D341Med (cell line): ENCODE measurements around the gene C11orf16.
A peak's percentile ranks its signal among the peaks of the same experiment; 100 is the strongest.
"Not testable (repeated sequence)": the region's sequence is repeated elsewhere in the genome, so short reads cannot be mapped to it uniquely, and the experiment has no call there.

ENCODE experiments used
- DNase-seq: peaks from one replicate; pipeline ENCODE4 v3.0.0; 2012; ENCODE audit warnings: low spot score

The C11orf16 gene

GRCh38 chr11:8891185-8891584 is 41.6 kb downstream of the C11orf16 start:
- DNase-seq, result not testable (repeated sequence)

- no peak for DNase-seq
Measured at GRCh38 chr11:8886322-8886721, 46.4 kb downstream of the C11orf16 start.

- DNase-seq, result not testable (repeated sequence)
Measured at GRCh38 chr11:8881585-8881984, 51.2 kb downstream of the C11orf16 start.

- no peak for DNase-seq
Measured at GRCh38 chr11:8878771-8879170, 54.0 kb downstream of the C11orf16 start.

- no peak for DNase-seq
Measured at GRCh38 chr11:8873741-8874405, 58.9 kb downstream of the C11orf16 start.

GRCh38 chr11:8871962-8872361 is 60.8 kb downstream of the C11orf16 start:
- no peak for DNase-seq

GRCh38 chr11:8871171-8871775 is 61.5 kb downstream of the C11orf16 start:
- DNase-seq, result peak; percentile 71

- peak; percentile 88 for DNase-seq
Measured at GRCh38 chr11:8870411-8871170, 62.2 kb downstream of the C11orf16 start.
